MCF 10A (cell line): ENCODE results near the gene EPC1. TPM values are rescaled to one million over a fixed set of nuclear protein-coding genes. Genes with fewer than 3 reads are reported as not detected.
"Not testable (repeated sequence)": the region's sequence is repeated elsewhere in the genome, so short reads cannot be mapped to it uniquely, and the experiment has no call there.

Experiments
- Bru-seq: library from RNA; stranded (reverse); fragments of 400-500 nt; gene quantifications from one replicate; lab custom pipeline; 2021; lab: Mats Ljungman, UMichigan
- BruChase-seq, 2 experiments: library from RNA; stranded (reverse); fragments of 400-500 nt; gene quantifications; one replicate each; lab custom pipeline; 2021; lab: Mats Ljungman, UMichigan
- BruUV-seq: library from RNA; stranded (reverse); fragments of 400-500 nt; replicated peaks from 2 replicates; lab custom pipeline; 2021; lab: Mats Ljungman, UMichigan
- CTCF ChIA-PET: fragments of 300-600 bp; sonication (Branson Sonifier 250); formaldehyde crosslinking; extraction: SDS; loops from one replicate; lab custom pipeline; 2021; ENCODE audit warnings: antibody characterized with exemption, inconsistent platforms; lab: Yijun Ruan, JAX
- POLR2A ChIA-PET: fragments of 300-600, 350-650 bp; sonication (Branson Sonifier 250); formaldehyde crosslinking; extraction: SDS; loops from one replicate; lab custom pipeline; 2020; ENCODE audit warnings: antibody characterized with exemption, inconsistent platforms; lab: Yijun Ruan, JAX
- DNase-seq: peaks from one replicate; pipeline ENCODE4 v3.0.0-alpha.2; 2018; ENCODE audit not compliant: unreplicated experiment
- H3K27ac Mint-ChIP-seq: one replicate; pipeline ENCODE4 v1.8.0; 2022; ENCODE audit warnings: mild to moderate bottlenecking, low read depth, mixed read lengths; ENCODE audit not compliant: unreplicated experiment
- H3K27me3 Mint-ChIP-seq: one replicate; pipeline ENCODE4 v1.8.0; 2022; ENCODE audit warnings: mixed read lengths; ENCODE audit not compliant: insufficient read depth, unreplicated experiment
- H3K36me3 Mint-ChIP-seq: one replicate; pipeline ENCODE4 v1.8.0; 2022; ENCODE audit warnings: mild to moderate bottlenecking, moderate library complexity, mixed read lengths; ENCODE audit not compliant: insufficient read depth, unreplicated experiment
- H3K4me1 Mint-ChIP-seq: one replicate; pipeline ENCODE4 v1.8.0; 2022; ENCODE audit warnings: mixed read lengths; ENCODE audit not compliant: insufficient read depth, unreplicated experiment
- H3K4me3 Mint-ChIP-seq: one replicate; pipeline ENCODE4 v1.8.0; 2022; ENCODE audit warnings: mild to moderate bottlenecking, moderate library complexity, mixed read lengths; ENCODE audit not compliant: unreplicated experiment
- H3K9me3 Mint-ChIP-seq: one replicate; pipeline ENCODE4 v1.8.0; 2022; ENCODE audit warnings: mixed read lengths; ENCODE audit not compliant: unreplicated experiment
- CTCF ChIP-seq: fragments of 200-600 bp; IDR thresholded peaks from one replicate; pipeline ENCODE4 v1.8.0; 2022; ENCODE audit warnings: antibody characterized with exemption, mild to moderate bottlenecking; ENCODE audit not compliant: unreplicated experiment
- intact Hi-C: fragments of 100-400 bp; cut with micrococcal nuclease; formaldehyde crosslinking; loops from 2 replicates; pipeline ENCODE4 v1.14.1; 2022
- long read RNA-seq: library from polyadenylated mRNA; stranded (forward); transcript quantifications from one replicate; pipeline ENCODE4 v2.0.0, GENCODE V29; 2022
- total RNA-seq: library from RNA; stranded (reverse); gene quantifications from 2 replicates; pipeline ENCODE4 v1.2.3, GENCODE V29; 2022

EPC1 gene
- total RNA-seq, result 23.7 and 25.5 TPM in 2 replicates
- percentile 91 among the genes with signal in this experiment for Bru-seq, nascent RNA
- percentile 60 among the genes with signal in this experiment for BruChase-seq, experiment 1, labeled RNA remaining after a 6-hour chase
- percentile 74 among the genes with signal in this experiment for BruChase-seq, experiment 2, labeled RNA remaining after a 2-hour chase
- long read RNA-seq, partial matches to known transcripts, result 4 of 10 reads
- long read RNA-seq, other reads (novel, unspliced or antisense), result 2 of 10 reads

DNA sequence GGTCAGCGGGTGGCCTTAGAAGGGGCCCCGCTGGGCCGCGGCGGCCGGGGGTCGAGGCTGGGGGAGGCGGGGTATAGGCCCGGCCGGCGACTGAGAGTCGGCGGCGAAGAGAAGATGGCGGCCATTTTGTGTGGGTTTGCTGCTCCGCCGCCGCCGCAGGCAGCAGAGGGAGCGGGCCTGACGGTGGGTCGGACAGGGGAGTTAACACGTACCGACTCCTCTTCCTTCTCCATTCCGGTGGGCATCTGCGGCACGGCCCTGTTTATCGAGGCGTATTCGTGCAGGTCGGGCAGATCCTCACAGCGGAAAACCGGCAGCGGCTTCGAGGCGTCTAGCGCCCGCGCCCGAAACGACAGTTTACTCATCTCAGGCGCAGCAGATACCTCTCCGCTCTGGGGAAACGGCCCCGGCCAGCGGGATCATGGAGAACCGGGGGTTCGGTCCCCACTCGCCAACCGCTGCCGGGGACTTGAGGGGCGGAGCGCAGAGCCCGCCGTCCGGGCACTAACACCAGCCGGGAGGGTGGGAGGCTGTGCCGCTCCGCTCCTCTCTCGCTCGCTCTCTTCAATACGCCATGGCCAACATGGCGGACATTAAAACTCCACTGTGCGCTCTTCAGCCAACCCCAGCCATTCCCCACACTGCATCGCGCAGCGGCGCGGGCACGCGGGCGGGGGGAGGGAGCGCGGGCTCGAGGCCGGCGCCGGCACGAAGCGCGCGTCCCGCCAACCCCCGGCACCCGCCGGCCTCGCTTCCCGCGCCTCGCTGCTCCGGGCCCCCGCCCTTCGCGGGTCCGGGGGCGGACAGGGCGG is at the start of gene EPC1:
TSS of gene EPC1 (minus strand) at position 608 of the 812 bp plus-strand sequence. CDS start at position 365, 243 bp downstream.
- no peak for TF ChIP-seq CTCF
- H3K27ac Mint-ChIP-seq, result peak within 1 kb of the TSS; percentile 100
- H3K4me1 Mint-ChIP-seq, result peaks cover 5% of the 10 kb centered on the region
- no peaks in the 10 kb centered on the region for H3K27me3 Mint-ChIP-seq
- peak; percentile 87 for DNase-seq
- peak within 1 kb of the TSS; percentile 86 for H3K4me3 Mint-ChIP-seq
- intact Hi-C loops, result loop anchor here (1.0 to 10.0 kb wide), 6 partner anchors 90 to 482 kb away; partner anchors contain the start of gene KIF5B
- H3K36me3 Mint-ChIP-seq, result peaks cover 34% of the 10 kb centered on the region
- TSS peak; percentile 76 for BruUV-seq
- ChIA-PET POLR2A (interaction anchor here (0.7 to 2.4 kb wide), 7 partner anchors 13 to 505 kb away, joined by 3 to 7 read pairs (median 3); no protein-coding TSS in a partner anchor), CTCF (interaction anchor here (1.0 to 1.2 kb wide), 3 partner anchors 9 to 87 kb away, joined by 3 to 6 read pairs (median 3); no protein-coding TSS in a partner anchor)
- H3K9me3 Mint-ChIP-seq, result no peaks in the 10 kb centered on the region

DNA sequence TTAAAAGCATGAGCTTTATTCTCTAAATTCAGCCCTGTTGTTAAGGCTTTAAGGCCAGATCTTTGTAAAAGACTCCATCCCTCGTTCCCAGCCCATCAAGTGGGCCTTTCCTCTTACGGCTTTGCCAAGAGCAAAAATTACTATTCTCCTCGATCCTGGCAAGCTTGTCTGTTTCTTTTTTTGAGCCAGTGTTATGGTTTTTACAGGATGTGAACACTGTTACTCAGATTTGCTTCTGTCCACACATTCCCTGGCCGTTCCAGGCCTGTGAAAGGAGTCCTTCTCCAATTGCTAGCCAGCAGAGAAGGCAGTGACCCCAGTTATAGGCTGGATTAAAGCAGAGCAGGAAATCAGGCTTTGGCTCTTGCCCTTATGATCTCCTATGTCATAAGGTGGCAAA is 47.0 kb upstream of the EPC1 start:
- CTCF ChIA-PET, result interaction anchor here (0.6 kb wide), 1 partner anchor 817 kb away, joined by 3 read pairs; no protein-coding TSS in a partner anchor
- no peaks in the 10 kb centered on the region for H3K4me1 Mint-ChIP-seq
- no TSS peak for BruUV-seq
- no peak for TF ChIP-seq CTCF
- no peak overlapping the region for H3K4me3 Mint-ChIP-seq
- POLR2A ChIA-PET, result no interaction called here
- no peak overlapping the region for H3K27ac Mint-ChIP-seq
- H3K9me3 Mint-ChIP-seq, result no peaks in the 10 kb centered on the region
- no peaks in the 10 kb centered on the region for H3K36me3 Mint-ChIP-seq
- intact Hi-C loops, result no loop called here
- DNase-seq, result no peak
- H3K27me3 Mint-ChIP-seq, result no peaks in the 10 kb centered on the region

DNA sequence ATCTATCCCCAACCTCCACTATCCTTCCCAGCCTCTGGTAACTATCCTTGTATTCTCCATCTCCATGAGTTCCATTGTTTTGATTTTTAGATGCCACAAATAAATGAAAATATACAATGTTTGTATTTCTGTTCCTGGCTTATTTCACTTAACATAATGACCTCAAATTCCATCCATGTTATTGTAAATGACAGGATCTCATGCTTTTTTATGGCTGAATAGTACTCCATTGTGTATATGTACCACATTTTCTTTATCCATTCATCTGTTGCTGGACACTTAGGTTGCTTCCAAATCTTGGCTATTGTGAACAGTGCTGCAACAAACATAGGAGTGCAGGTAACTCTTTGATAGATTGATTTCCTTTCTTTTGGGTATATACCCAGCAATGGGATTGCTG is 45.3 kb upstream of the EPC1 start:
- intact Hi-C loops, BruUV-seq, H3K4me1 Mint-ChIP-seq, H3K9me3 Mint-ChIP-seq, CTCF ChIA-PET, H3K36me3 Mint-ChIP-seq, H3K4me3 Mint-ChIP-seq, H3K27me3 Mint-ChIP-seq, DNase-seq, H3K27ac Mint-ChIP-seq: not testable (repeated sequence)
- POLR2A ChIA-PET, result interaction anchor here (0.6 to 0.7 kb wide), 2 partner anchors 9 to 14 kb away, joined by 3 to 4 read pairs; no protein-coding TSS in a partner anchor

- ChIA-PET CTCF (no interaction called here), POLR2A (interaction anchor here (0.6 kb wide), 1 partner anchor 277 kb away, joined by 3 read pairs; no protein-coding TSS in a partner anchor)
- Mint-ChIP-seq H3K27me3 (no peaks in the 10 kb centered on the region), H3K4me3 (no peak overlapping the region), H3K4me1 (peaks cover 6% of the 10 kb centered on the region), H3K9me3 (no peaks in the 10 kb centered on the region), H3K36me3 (no peaks in the 10 kb centered on the region), H3K27ac (no peak overlapping the region)
- no TSS peak for BruUV-seq
- no peak for TF ChIP-seq CTCF
- intact Hi-C loops, result no loop called here
- no peak for DNase-seq
Observed at GRCh38 chr10:32390193-32390592, 43.2 kb upstream of the EPC1 start.
